Ovary (tissue), 10 donors: ENCODE measurements around the gene CD300A. TPM values are rescaled to one million over a fixed set of nuclear protein-coding genes. Genes with fewer than 3 reads are reported as not detected.

Experiments
- DNase-seq, 5 donors: peaks; one replicate each; pipeline ENCODE4 v3.0.0-alpha.2; 2019 to 2020
- H3K27ac ChIP-seq, 2 donors: fragments of 200-600 bp; one replicate each; pipeline versions ENCODE4 v1.5.1 to v1.8.0; 2019 to 2022
- H3K27me3 ChIP-seq: fragments of 200-600 bp; one replicate; pipeline ENCODE4 v1.8.0; 2022
- H3K36me3 ChIP-seq: fragments of 200-600 bp; sonication (generic); one replicate; pipeline ENCODE4 v1.5.1; 2019
- H3K4me1 ChIP-seq: one replicate; pipeline ENCODE4 v1.8.1; 2013; ENCODE audit warnings: mild to moderate bottlenecking, moderate library complexity; ENCODE audit not compliant: insufficient read depth
- H3K4me3 ChIP-seq: fragments of 200-600 bp; sonication (generic); one replicate; pipeline ENCODE4 v1.5.1; 2017
- H3K9me3 ChIP-seq, 2 donors: fragments of 200-600 bp in 1 of 2; sonication (generic) in 1 of 2; one replicate each; pipeline versions ENCODE4 v1.5.1 to v1.8.1; 2013 to 2019; ENCODE audit warnings: mild to moderate bottlenecking in 1 of 2, moderate library complexity in 1 of 2
- EP300 ChIP-seq: sonication (generic); formaldehyde crosslinking; IDR thresholded peaks from one replicate; pipeline ENCODE4 v1.6.1; 2017; ENCODE audit warnings: antibody characterized with exemption
- POLR2A ChIP-seq: fragments of 450-650 bp; IDR thresholded peaks from one replicate; pipeline ENCODE4 v1.6.1; 2017; ENCODE audit warnings: antibody characterized with exemption, mild to moderate bottlenecking, moderate library complexity
- WGBS, 3 donors: extraction: QIAGEN DNeasy Blood & Tissue Kit in 1 of 3; methylation state at CpG; one replicate each; pipeline versions ENCODE4 v1.1.5 to v1.1.7; 2013 to 2017; 5-methylcytosine and 5-hydroxymethylcytosine counted together
- intact Hi-C, 4 donors: fragments of 100-400 bp; cut with DNase I; formaldehyde crosslinking; loops; one replicate each; pipeline versions ENCODE4 v1.11.0 to v1.15.1; 2022 to 2023
- long read RNA-seq, 3 donors: library from polyadenylated mRNA in 2 of 3; unstranded in 2 of 3; transcript quantifications; one replicate each; pipeline ENCODE4 v2.0.0 and lab custom pipeline, GENCODE V29; 2021 to 2026
- polyA plus RNA-seq, 2 donors: library from polyadenylated mRNA; stranded (reverse); fragments of 200-250 nt in 1 of 2; fragments of 350-450 nt in 1 of 2; fragmentation: Illumina TruSeq in 1 of 2; extraction: RNeasy Lipid Tissue Mini Kit (QIAGEN cat#74804) in 1 of 2; gene quantifications; one replicate each; pipeline ENCODE4 v1.2.3, GENCODE V29; 2013 to 2014
- total RNA-seq, 7 donors: library from RNA; depleted of rRNA in 2 of 7; stranded (reverse); fragments of >200 nt in 2 of 7; fragmentation: NEBNext Ultra II Directional in 3 of 7; extraction: Animal tissue kit (Norgen Biotek cat#: 25700) in 3 of 7; gene quantifications; one replicate each; pipeline versions ENCODE4 v1.1.0 to v1.2.4, GENCODE V29; 2016 to 2023
- TF ChIP-seq, protein P1 (sequence below), 3 donors: fragments of 450-650 bp in 2 of 3; fragments of 200-600 bp in 1 of 3; IDR thresholded peaks; one replicate each; pipeline versions ENCODE4 v1.5.1 to v1.8.0; 2016 to 2022; ENCODE audit warnings: antibody characterized with exemption in 3 of 3, mild to moderate bottlenecking in 1 of 3
- donor health status: DM: no; HTN: no; CAD: no; lungs with moderate emphysema.
- donor health status: DM: no; HTN: no; CAD: no.
- donor health status: Bipolar disorder and iron deficiency.
- donor health status: DM: yes; HTN: yes; CAD: no.
- donor health status: DM: no; HTN: no; CAD: no.
- donor health status: DM: yes; HTN: yes; CAD: no.

CD300A gene
- total RNA-seq (1 to 10 TPM; 1.4 to 5.5 (median 2.1) TPM), polyA plus RNA-seq (1 to 10 TPM; 1.5 to 4.8 TPM)
- long read RNA-seq, donor 1, transcript CD300A-202 (7 exons, 1,858 nt) = major isoform, 7 of 10 reads
- long read RNA-seq, donor 1, partial matches to known transcripts = 0 of 10 reads
- long read RNA-seq, donor 1, other reads (novel, unspliced or antisense) = 3 of 10 reads
- long read RNA-seq, donor 2 = 0 reads
- long read RNA-seq, donor 3, transcript CD300A-202 (7 exons, 1,858 nt) = major isoform, 7 of 9 reads
- long read RNA-seq, donor 3, partial matches to known transcripts = 0 of 9 reads
- long read RNA-seq, donor 3, other reads (novel, unspliced or antisense) = 2 of 9 reads

DNA sequence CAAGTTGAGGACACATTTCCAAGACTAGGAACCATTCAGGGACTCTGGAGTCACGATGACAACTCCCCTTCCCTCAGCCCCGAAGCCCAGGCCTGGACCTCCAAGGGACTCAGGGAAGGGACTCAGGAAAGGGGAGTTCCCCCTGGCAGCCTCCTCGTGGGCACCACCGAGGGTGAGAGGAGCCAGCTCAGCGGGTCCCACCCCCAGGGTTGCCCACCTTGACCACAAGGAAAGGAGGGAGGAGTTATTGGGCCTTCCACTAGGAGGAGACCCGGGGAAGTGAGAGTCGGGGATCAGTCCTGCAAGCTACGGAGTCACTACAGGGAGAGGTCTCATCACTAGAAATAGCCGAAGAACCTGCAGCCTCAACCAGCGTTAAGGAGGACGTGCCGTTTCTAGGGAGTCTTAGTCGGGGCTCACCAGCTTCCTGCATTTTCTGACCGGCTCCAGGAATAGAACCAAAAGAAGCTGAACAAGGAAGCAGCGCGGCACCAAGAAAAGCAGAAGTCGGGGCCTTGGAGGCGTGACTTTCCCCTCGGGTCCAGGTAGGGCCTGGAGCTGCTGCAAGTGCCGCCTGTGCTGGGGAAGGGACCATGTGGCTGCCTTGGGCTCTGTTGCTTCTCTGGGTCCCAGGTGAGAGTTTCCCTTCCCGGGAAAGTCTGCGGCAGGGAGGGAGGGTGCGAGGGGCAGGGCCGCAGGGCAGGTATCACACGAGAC lies at the start of gene CD300A:
CD300A (plus strand) TSS at position 524 of the 717 bp plus-strand sequence; CDS start at position 594, 70 bp downstream.
- WGBS, 3 donors = 15 to 32% (median 19%) methylated on average over 20 to 25 of the region's 25 CpGs
- no peak for TF ChIP-seq POLR2A
- no peak for TF ChIP-seq EP300
- TF ChIP-seq, protein P1, sequence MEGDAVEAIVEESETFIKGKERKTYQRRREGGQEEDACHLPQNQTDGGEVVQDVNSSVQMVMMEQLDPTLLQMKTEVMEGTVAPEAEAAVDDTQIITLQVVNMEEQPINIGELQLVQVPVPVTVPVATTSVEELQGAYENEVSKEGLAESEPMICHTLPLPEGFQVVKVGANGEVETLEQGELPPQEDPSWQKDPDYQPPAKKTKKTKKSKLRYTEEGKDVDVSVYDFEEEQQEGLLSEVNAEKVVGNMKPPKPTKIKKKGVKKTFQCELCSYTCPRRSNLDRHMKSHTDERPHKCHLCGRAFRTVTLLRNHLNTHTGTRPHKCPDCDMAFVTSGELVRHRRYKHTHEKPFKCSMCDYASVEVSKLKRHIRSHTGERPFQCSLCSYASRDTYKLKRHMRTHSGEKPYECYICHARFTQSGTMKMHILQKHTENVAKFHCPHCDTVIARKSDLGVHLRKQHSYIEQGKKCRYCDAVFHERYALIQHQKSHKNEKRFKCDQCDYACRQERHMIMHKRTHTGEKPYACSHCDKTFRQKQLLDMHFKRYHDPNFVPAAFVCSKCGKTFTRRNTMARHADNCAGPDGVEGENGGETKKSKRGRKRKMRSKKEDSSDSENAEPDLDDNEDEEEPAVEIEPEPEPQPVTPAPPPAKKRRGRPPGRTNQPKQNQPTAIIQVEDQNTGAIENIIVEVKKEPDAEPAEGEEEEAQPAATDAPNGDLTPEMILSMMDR (IDR thresholded peaks at IDR 0.05) = no peak
- H3K27ac ChIP-seq = no peak within 1 kb of the TSS

DNA sequence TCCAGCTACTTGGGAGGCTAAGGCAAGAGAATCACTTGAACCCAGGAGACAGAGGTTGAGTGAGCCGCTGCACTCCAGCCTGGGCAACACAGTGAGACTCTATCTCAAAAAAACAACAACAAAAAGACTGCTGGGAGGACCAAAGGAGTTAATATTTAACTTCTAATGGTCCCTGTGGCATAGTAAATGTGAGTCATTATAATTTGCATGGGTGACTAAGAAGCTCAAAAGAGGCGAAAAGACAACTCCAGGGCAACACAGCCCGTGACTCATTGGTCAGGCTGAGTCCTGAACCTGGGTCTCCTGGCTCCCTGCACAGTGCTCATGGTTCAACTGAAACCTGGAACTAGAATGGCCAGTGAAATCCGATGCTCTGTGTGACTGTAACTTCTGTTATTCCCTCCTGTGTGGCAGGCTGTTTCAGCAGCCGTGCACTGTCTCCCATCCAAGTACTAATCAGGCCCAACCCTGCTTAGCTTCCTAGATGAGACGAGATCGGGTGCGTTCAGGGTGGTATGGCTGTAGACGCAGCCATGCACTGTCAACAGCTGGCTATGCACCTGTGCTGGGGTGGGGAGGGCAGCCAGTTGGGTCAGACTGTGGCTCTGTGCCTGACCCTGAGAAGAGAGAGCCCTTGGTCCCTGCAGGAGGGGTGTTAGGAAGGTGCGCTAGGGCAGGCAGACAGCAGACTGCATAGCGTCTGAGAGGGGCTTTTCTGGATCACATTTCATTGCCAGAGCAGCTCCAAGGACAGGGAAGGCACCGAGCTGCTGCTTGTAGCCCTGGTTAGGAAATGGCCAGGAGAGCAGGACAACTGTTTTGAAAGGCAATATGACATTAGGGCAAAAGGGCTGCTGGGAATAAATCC lies 49.0 kb upstream of the CD300A start:
- intact Hi-C loops = no loop called here
- H3K9me3 ChIP-seq = no peaks in the 10 kb centered on the region
- H3K4me3 ChIP-seq = no peak overlapping the region
- TF ChIP-seq, protein P1 (IDR thresholded peaks at IDR 0.05) = no peak
- TF ChIP-seq POLR2A (no peak), EP300 (no peak)
- no peak overlapping the region for H3K27ac ChIP-seq
- WGBS, 3 donors = 71 to 73% (median 72%) methylated on average over 12 of the region's 12 CpGs
- H3K27me3 ChIP-seq = no peaks in the 10 kb centered on the region
- no peaks in the 10 kb centered on the region for H3K36me3 ChIP-seq
- H3K4me1 ChIP-seq = no peaks in the 10 kb centered on the region
- no peak for DNase-seq

More for the DNA sequence above, at the start of gene CD300A:
- no peaks in the 10 kb centered on the region for H3K9me3 ChIP-seq
- H3K36me3 ChIP-seq = no peaks in the 10 kb centered on the region
- DNase-seq = no peak
- intact Hi-C loops = no loop called here
- no peaks in the 10 kb centered on the region for H3K27me3 ChIP-seq
- H3K4me3 ChIP-seq = no peak within 1 kb of the TSS
- no peaks in the 10 kb centered on the region for H3K4me1 ChIP-seq

DNA sequence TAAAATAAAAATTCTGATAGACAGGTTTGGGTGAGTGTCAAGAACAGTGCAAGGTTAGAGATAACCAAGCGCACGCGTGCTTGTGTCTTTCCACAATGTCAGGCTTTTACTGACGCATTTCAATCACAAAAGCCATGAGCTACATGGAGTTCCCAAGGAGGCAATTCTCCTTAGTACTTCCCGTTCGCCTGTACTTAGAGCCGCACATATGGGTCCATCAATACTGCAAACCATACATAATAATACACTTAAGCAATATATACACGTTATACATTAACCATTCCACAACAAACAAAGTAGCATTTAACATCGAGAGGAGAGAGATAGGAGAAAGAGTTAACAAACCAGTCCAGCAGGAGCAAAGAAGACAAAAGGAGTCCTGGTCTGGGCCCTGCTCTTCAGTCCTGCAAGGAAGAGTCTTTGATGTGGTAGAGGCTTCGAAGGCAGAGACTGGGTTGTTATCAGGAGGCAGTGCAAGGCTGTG lies 46.5 kb upstream of the CD300A start:
- intact Hi-C loops = no loop called here
- Histone ChIP-seq H3K9me3 (no peaks in the 10 kb centered on the region), H3K27me3 (no peaks in the 10 kb centered on the region), H3K4me3 (no peak overlapping the region), H3K36me3 (no peaks in the 10 kb centered on the region), H3K27ac (no peak overlapping the region), H3K4me1 (no peaks in the 10 kb centered on the region)
- no peak for DNase-seq
- TF ChIP-seq EP300 (no peak), POLR2A (no peak)
- TF ChIP-seq, protein P1 (IDR thresholded peaks at IDR 0.05) = no peak
- WGBS, 3 donors = 86 to 88% (median 86%) methylated on average over 10 of the region's 10 CpGs

DNA sequence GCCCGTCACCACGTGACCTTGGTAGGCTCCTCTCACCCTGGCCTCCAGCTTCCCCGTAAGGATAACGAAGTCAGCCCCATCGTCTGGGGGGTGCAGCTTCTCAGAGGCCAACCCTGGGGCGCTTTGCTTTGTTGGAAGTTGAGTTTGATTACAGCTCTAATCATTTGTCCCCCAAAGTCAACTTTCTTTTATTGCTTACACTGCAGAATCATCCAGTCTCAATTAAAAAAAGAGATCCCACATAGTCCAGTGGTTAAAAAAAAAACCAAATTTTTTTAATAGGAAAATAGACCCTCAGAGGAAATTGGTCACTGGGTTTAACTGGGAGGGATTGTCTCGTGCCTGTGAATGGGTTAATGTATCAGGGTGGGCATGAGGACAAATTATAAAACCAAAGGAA lies 42.3 kb upstream of the CD300A start:
- 87 to 93% (median 89%) methylated on average over 7 of the region's 7 CpGs for WGBS, 3 donors
- peaks cover 16% of the 10 kb centered on the region for H3K4me1 ChIP-seq
- H3K9me3 ChIP-seq = no peaks in the 10 kb centered on the region
- no peaks in the 10 kb centered on the region for H3K27me3 ChIP-seq
- no peak overlapping the region for H3K27ac ChIP-seq
- no peak overlapping the region for H3K4me3 ChIP-seq
- intact Hi-C loops = no loop called here
- H3K36me3 ChIP-seq = no peaks in the 10 kb centered on the region
- TF ChIP-seq POLR2A = no peak
- TF ChIP-seq, protein P1 (IDR thresholded peaks at IDR 0.05) = no peak
- no peak for TF ChIP-seq EP300
- no peak for DNase-seq
